Lower lobe of right lung (tissue), 2 donors: ENCODE data around the gene CDKN2A. TPM values are rescaled to one million over a fixed set of nuclear protein-coding genes. Genes with fewer than 3 reads are reported as not detected.
A peak's percentile ranks its signal among the peaks of the same experiment; 100 is the strongest.

Experiments used
- ATAC-seq, 2 donors: fragments of 200-7000 bp; cut with Tn5 transposase; one replicate each; pipeline ENCODE4 v1.9.1; 2020 to 2022; ENCODE audit warnings: mild to moderate bottlenecking in 2 of 2, moderate library complexity in 2 of 2
- DNase-seq: peaks from one replicate; pipeline ENCODE4 v3.0.0-alpha.2; 2020
- H3K27ac ChIP-seq: fragments of 200-600 bp; one replicate; pipeline ENCODE4 v1.8.0; 2022
- H3K27me3 ChIP-seq: fragments of 200-600 bp; one replicate; pipeline ENCODE4 v1.8.0; 2022; ENCODE audit warnings: low read depth
- H3K36me3 ChIP-seq: fragments of 200-600 bp; one replicate; pipeline ENCODE4 v1.8.0; 2022; ENCODE audit warnings: mild to moderate bottlenecking
- H3K4me1 ChIP-seq: fragments of 200-600 bp; one replicate; pipeline ENCODE4 v1.8.0; 2022
- H3K4me3 ChIP-seq: fragments of 200-600 bp; one replicate; pipeline ENCODE4 v1.8.0; 2022; ENCODE audit warnings: mild to moderate bottlenecking
- H3K9me3 ChIP-seq: fragments of 200-600 bp; one replicate; pipeline ENCODE4 v1.8.0; 2022
- CTCF ChIP-seq: fragments of 200-600 bp; IDR thresholded peaks from one replicate; pipeline ENCODE4 v1.8.0; 2022; ENCODE audit warnings: antibody characterized with exemption, mild to moderate bottlenecking
- intact Hi-C: fragments of 100-400 bp; cut with DNase I; formaldehyde crosslinking; loops from one replicate; pipeline ENCODE4 v1.11.0; 2022
- total RNA-seq: library from RNA; stranded (reverse); fragmentation: NEBNext Ultra II Directional; extraction: Animal tissue kit (Norgen Biotek cat#: 25700); gene quantifications from one replicate; pipeline ENCODE4 v1.2.1, GENCODE V29; 2021
- donor health status: DM: no; HTN: yes; CAD: no; lungs with severe emphysema.

Gene CDKN2A
- total RNA-seq, 1 donor from 2014 or later, result 8.4 TPM

GRCh38 chr9:21996858-21997257 lies 2.7 kb upstream of the CDKN2A start:
- no peak overlapping the region for H3K4me3 ChIP-seq
- no peaks in the 10 kb centered on the region for H3K36me3 ChIP-seq
- H3K4me1 ChIP-seq, result peaks cover 14% of the 10 kb centered on the region
- intact Hi-C loops, result no loop called here
- H3K27me3 ChIP-seq, result peaks cover 9% of the 10 kb centered on the region
- DNase-seq (no peak), ATAC-seq (no peak)
- H3K27ac ChIP-seq, result no peak overlapping the region
- no peak for TF ChIP-seq CTCF
- H3K9me3 ChIP-seq, result no peaks in the 10 kb centered on the region

GRCh38 chr9:21996438-21996837 lies 2.2 kb upstream of the CDKN2A start:
- Histone ChIP-seq H3K36me3 (no peaks in the 10 kb centered on the region), H3K9me3 (no peaks in the 10 kb centered on the region), H3K4me1 (peaks cover 14% of the 10 kb centered on the region), H3K27me3 (peaks cover 13% of the 10 kb centered on the region), H3K27ac (no peak overlapping the region), H3K4me3 (peak overlapping the region; percentile 83)
- DNase-seq (no peak), ATAC-seq (no peak)
- no peak for TF ChIP-seq CTCF
- intact Hi-C loops, result no loop called here

GRCh38 chr9:21995666-21996398 lies 1.6 kb upstream of the CDKN2A start:
- ATAC-seq (peak; percentile 67 to 83), DNase-seq (peak; percentile 72)
- intact Hi-C loops, result no loop called here
- Histone ChIP-seq H3K9me3 (no peaks in the 10 kb centered on the region), H3K27me3 (peaks cover 19% of the 10 kb centered on the region), H3K27ac (peak overlapping the region; percentile 93), H3K36me3 (no peaks in the 10 kb centered on the region), H3K4me3 (peak overlapping the region; percentile 83), H3K4me1 (peaks cover 14% of the 10 kb centered on the region)
- TF ChIP-seq CTCF, result peak; percentile 33

GRCh38 chr9:21995006-21995665 lies 944 bp upstream of the CDKN2A start:
- Histone ChIP-seq H3K4me1 (peaks cover 14% of the 10 kb centered on the region), H3K27me3 (peaks cover 24% of the 10 kb centered on the region), H3K27ac (peak overlapping the region; percentile 93), H3K4me3 (peak overlapping the region; percentile 83), H3K9me3 (no peaks in the 10 kb centered on the region), H3K36me3 (no peaks in the 10 kb centered on the region)
- ATAC-seq (peak; percentile 91 to 94), DNase-seq (peak; percentile 88)
- no peak for TF ChIP-seq CTCF
- intact Hi-C loops, result no loop called here

- peak; percentile 71 for DNase-seq
- peak; percentile 77 to 79 for ATAC-seq
- no peaks in the 10 kb centered on the region for H3K36me3 ChIP-seq
- H3K4me1 ChIP-seq, result peaks cover 14% of the 10 kb centered on the region
- peak within 1 kb of the TSS; percentile 93 for H3K27ac ChIP-seq
- peak within 1 kb of the TSS; percentile 83 for H3K4me3 ChIP-seq
- H3K9me3 ChIP-seq, result no peaks in the 10 kb centered on the region
- peaks cover 29% of the 10 kb centered on the region for H3K27me3 ChIP-seq
- no peak for TF ChIP-seq CTCF
- intact Hi-C loops, result no loop called here
These were observed 389 bp upstream of the CDKN2A start, which contains the start of gene CDKN2B-AS1 for GRCh38 chr9:21994556-21995005. Gene CDKN2B-AS1, plus strand, starts transcription at chr9:21994791.
